ENCODE results near the gene TAX1BP1.
A peak's percentile ranks its signal among the peaks of the same experiment; 100 is the strongest.
"Not testable (repeated sequence)": the region's sequence is repeated elsewhere in the genome, so short reads cannot be mapped to it uniquely, and the experiment has no call there.

TAX1BP1 gene

GRCh38 chr7:27714831-27715444, 25.0 kb upstream of the TAX1BP1 start:
- no peaks in the 10 kb centered on the region for H3K9me3 Mint-ChIP-seq
- H3K27me3 Mint-ChIP-seq: peaks cover 15 to 28% of the 10 kb centered on the region in 2 donors

GRCh38 chr7:27723085-27723484, 16.9 kb upstream of the TAX1BP1 start:
- Mint-ChIP-seq H3K9me3 (no peaks in the 10 kb centered on the region), H3K4me3 (no peak overlapping the region), H3K4me1 (ENCODE audit: low read depth in 2 of 2) (peaks cover 2 to 5% of the 10 kb centered on the region in 2 donors), H3K36me3 (ENCODE audit: insufficient read depth) (no peaks in the 10 kb centered on the region), H3K27me3 (peaks cover 0 to 7% of the 10 kb centered on the region in 2 donors), H3K27ac (no peak overlapping the region)
- ATAC-seq (replicated peaks) (no peak), DNase-seq (no peak)

More at GRCh38 chr7:27714831-27715444, 25.0 kb upstream of the TAX1BP1 start:
- no peak overlapping the region for H3K4me3 Mint-ChIP-seq
- no peaks in the 10 kb centered on the region for H3K36me3 Mint-ChIP-seq (ENCODE audit: insufficient read depth)
- ATAC-seq (replicated peaks) (no peak), DNase-seq (no peak)
- no peak overlapping the region for H3K27ac Mint-ChIP-seq
- no peaks in the 10 kb centered on the region for H3K4me1 Mint-ChIP-seq (ENCODE audit: low read depth in 2 of 2)

DNA sequence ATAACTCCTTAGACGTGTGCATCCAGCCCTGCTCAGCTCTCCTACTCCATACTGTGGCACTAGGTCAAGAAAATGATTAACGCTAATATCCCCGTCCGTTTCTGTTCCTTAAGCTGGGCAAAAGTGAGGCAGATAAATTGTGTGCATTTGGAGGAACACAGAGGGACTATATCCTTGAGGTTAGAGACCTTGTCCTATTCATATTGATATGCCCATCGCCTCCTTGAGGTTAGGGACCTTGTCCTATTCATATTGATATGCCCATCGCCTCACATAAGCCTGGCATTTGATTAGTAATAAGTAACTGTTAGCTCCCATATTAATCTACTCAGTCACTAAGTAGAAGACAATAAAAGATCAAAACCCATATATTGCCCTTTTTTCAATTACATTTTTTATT, 12.9 kb upstream of the TAX1BP1 start:
- Mint-ChIP-seq H3K36me3 (ENCODE audit: insufficient read depth) (no peaks in the 10 kb centered on the region), H3K27ac (no peak overlapping the region), H3K4me3 (no peak overlapping the region), H3K4me1 (ENCODE audit: low read depth in 2 of 2) (peaks cover 2 to 5% of the 10 kb centered on the region in 2 donors), H3K27me3 (peaks cover 6 to 18% of the 10 kb centered on the region in 2 donors), H3K9me3 (no peaks in the 10 kb centered on the region)
- no peak for ATAC-seq (replicated peaks)
- no peak for DNase-seq

DNA sequence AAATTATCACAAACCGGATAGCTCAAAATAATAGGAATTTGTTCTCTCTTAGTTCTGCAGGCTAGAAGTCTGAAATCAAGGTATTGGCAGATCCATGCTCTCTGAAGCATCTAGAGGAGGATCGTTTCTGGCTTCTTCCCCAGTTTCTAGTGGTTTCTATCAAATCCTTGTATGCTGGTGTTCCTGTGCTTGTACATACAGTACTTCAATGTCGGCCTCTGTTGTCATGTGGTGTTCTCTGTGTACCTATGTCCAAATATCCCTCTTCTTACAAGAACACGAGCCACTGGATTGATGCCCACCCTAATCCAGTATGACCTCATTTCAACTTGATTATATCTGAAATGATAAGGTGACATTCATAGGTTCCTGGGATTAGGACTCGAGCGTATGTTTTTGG, 9.8 kb upstream of the TAX1BP1 start:
- no peaks in the 10 kb centered on the region for H3K36me3 Mint-ChIP-seq (ENCODE audit: insufficient read depth)
- no peak for DNase-seq
- peaks cover 11 to 18% of the 10 kb centered on the region in 2 donors for H3K27me3 Mint-ChIP-seq
- no peak overlapping the region for H3K4me3 Mint-ChIP-seq
- no peak for ATAC-seq (replicated peaks)
- H3K27ac Mint-ChIP-seq: no peak overlapping the region
- peaks cover 2 to 5% of the 10 kb centered on the region in 2 donors for H3K4me1 Mint-ChIP-seq (ENCODE audit: low read depth in 2 of 2)
- no peaks in the 10 kb centered on the region for H3K9me3 Mint-ChIP-seq

DNA sequence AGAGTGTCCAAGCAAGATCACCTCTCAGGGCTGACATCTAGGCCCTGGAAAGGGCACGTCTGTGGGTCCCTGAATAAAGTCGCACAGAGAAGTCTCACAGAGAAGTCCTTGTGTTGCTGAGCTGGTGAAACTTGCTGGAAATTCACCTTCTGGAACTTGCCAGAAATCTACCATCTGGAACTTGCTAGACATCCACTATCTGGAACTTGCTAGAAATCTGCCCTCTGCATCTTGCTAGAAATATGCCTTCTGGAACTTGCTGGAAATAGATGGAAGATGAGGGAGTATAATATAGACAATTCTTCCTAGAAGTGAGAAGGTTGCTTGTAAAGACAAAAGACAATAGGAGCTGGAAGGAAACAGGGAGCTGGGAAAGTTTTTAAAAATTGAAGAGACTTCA, 5.4 kb upstream of the TAX1BP1 start:
- peaks cover 10 to 11% of the 10 kb centered on the region in 2 donors for H3K27me3 Mint-ChIP-seq
- DNase-seq: no peak
- H3K27ac Mint-ChIP-seq: no peak overlapping the region
- H3K36me3 Mint-ChIP-seq (ENCODE audit: insufficient read depth): peaks cover 2% of the 10 kb centered on the region
- H3K9me3 Mint-ChIP-seq: no peaks in the 10 kb centered on the region
- H3K4me1 Mint-ChIP-seq (ENCODE audit: low read depth in 2 of 2): peaks cover 5 to 6% of the 10 kb centered on the region in 2 donors
- no peak overlapping the region for H3K4me3 Mint-ChIP-seq
- ATAC-seq (replicated peaks): no peak

GRCh38 chr7:27735165-27735564, 4.8 kb upstream of the TAX1BP1 start:
- no peak overlapping the region for H3K4me3 Mint-ChIP-seq
- no peak overlapping the region for H3K27ac Mint-ChIP-seq
- DNase-seq: no peak
- H3K27me3 Mint-ChIP-seq: peaks cover 10 to 11% of the 10 kb centered on the region in 2 donors
- H3K36me3 Mint-ChIP-seq (ENCODE audit: insufficient read depth): peaks cover 8% of the 10 kb centered on the region
- peaks cover 5 to 6% of the 10 kb centered on the region in 2 donors for H3K4me1 Mint-ChIP-seq (ENCODE audit: low read depth in 2 of 2)
- no peaks in the 10 kb centered on the region for H3K9me3 Mint-ChIP-seq
- no peak for ATAC-seq (replicated peaks)

- Mint-ChIP-seq H3K27ac (no peak overlapping the region), H3K9me3 (no peaks in the 10 kb centered on the region), H3K4me3 (no peak overlapping the region), H3K27me3 (peaks cover 5 to 9% of the 10 kb centered on the region in 2 donors), H3K36me3 (ENCODE audit: insufficient read depth) (peaks cover 15% of the 10 kb centered on the region), H3K4me1 (ENCODE audit: low read depth in 2 of 2) (peaks cover 8% of the 10 kb centered on the region in 2 donors)
- DNase-seq: no peak
- no peak for ATAC-seq (replicated peaks)
These were observed 4.1 kb upstream of the TAX1BP1 start for GRCh38 chr7:27735831-27736230.

- H3K4me3 Mint-ChIP-seq: no peak overlapping the region
- H3K27ac Mint-ChIP-seq: peak overlapping the region in 1 of 2 donors; percentile 20
- peaks cover 0 to 4% of the 10 kb centered on the region in 2 donors for H3K27me3 Mint-ChIP-seq
- DNase-seq: no peak
- ATAC-seq (replicated peaks): no peak
- peaks cover 15 to 17% of the 10 kb centered on the region in 2 donors for H3K4me1 Mint-ChIP-seq (ENCODE audit: low read depth in 2 of 2)
- no peaks in the 10 kb centered on the region for H3K9me3 Mint-ChIP-seq
- peaks cover 27% of the 10 kb centered on the region for H3K36me3 Mint-ChIP-seq (ENCODE audit: insufficient read depth)
These were observed 2.8 kb upstream of the TAX1BP1 start for GRCh38 chr7:27737178-27737577.

DNA sequence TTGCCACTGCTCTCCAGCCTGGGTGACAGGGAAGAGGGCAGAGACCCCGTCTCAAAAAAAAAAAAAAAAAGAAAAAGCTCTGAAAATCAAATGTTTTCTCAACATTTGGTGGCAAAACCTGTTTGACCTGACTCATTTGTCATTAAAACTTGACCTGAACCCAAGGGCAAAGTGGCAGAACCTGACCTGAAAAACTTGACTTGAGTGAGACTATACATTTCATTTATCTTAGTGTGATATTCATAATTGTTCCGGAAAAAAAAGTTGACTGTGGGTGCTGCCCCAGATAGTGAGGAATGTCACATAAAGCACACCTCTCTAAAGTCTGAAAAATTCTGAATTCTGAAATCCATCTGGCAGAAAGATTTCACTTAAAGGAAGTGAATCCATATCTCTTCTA, 2.3 kb upstream of the TAX1BP1 start:
- H3K27me3 Mint-ChIP-seq: no peaks in the 10 kb centered on the region
- H3K4me1 Mint-ChIP-seq (ENCODE audit: low read depth in 2 of 2): peaks cover 18 to 22% of the 10 kb centered on the region in 2 donors
- H3K36me3 Mint-ChIP-seq (ENCODE audit: insufficient read depth): peaks cover 28% of the 10 kb centered on the region
- ATAC-seq (replicated peaks) (no peak), DNase-seq (no peak)
- no peak overlapping the region for H3K27ac Mint-ChIP-seq
- no peak overlapping the region for H3K4me3 Mint-ChIP-seq
- H3K9me3 Mint-ChIP-seq: no peaks in the 10 kb centered on the region

DNA sequence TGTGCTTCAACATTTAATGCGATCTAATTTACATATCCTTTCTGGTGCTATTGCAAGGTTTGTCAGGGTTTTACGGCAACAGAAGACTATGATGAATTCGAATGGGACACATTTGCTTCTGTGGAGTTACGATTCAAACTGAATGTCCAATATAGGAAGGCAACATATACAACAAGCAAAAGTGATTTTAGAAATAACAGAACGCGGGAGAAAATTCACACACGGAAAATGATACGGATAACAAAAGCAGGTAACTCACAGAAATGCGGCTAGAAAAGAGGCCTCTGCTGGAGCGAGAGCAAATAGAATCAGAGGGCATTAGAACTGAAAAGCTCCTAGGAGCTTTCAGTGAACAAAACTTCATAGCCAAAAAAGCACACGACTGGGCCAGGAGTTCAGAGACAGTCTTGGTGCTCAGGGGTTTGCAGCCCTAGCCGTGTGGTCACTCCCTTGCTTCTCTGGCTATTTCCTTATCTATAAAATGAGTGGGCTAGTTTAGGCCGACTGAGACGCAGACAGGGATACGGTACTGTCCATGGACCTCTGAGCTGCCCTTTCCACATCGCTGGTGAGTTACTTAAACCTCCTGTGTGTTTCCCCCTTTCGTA, 557 bp upstream of the TAX1BP1 start:
- DNase-seq: no peak
- peaks cover 20 to 30% of the 10 kb centered on the region in 2 donors for H3K4me1 Mint-ChIP-seq (ENCODE audit: low read depth in 2 of 2)
- H3K27ac Mint-ChIP-seq: peak overlapping the region; percentile 94 to 100
- peaks cover 28% of the 10 kb centered on the region for H3K36me3 Mint-ChIP-seq (ENCODE audit: insufficient read depth)
- no peaks in the 10 kb centered on the region for H3K27me3 Mint-ChIP-seq
- H3K4me3 Mint-ChIP-seq: peak overlapping the region; percentile 87 to 98
- peak; percentile 9 for ATAC-seq (replicated peaks)
- no peaks in the 10 kb centered on the region for H3K9me3 Mint-ChIP-seq

- peak; percentile 71 for ATAC-seq (replicated peaks)
- Mint-ChIP-seq H3K4me3 (peak overlapping the region; percentile 87 to 98), H3K4me1 (ENCODE audit: low read depth in 2 of 2) (peaks cover 23 to 34% of the 10 kb centered on the region in 2 donors), H3K27me3 (no peaks in the 10 kb centered on the region), H3K27ac (peak overlapping the region; percentile 94 to 100), H3K36me3 (ENCODE audit: insufficient read depth) (peaks cover 38% of the 10 kb centered on the region), H3K9me3 (no peaks in the 10 kb centered on the region)
- peak; percentile 84 to 86 (median 85) for DNase-seq
These were observed 606 bp downstream of the TAX1BP1 start for GRCh38 chr7:27740449-27741086.

DNA sequence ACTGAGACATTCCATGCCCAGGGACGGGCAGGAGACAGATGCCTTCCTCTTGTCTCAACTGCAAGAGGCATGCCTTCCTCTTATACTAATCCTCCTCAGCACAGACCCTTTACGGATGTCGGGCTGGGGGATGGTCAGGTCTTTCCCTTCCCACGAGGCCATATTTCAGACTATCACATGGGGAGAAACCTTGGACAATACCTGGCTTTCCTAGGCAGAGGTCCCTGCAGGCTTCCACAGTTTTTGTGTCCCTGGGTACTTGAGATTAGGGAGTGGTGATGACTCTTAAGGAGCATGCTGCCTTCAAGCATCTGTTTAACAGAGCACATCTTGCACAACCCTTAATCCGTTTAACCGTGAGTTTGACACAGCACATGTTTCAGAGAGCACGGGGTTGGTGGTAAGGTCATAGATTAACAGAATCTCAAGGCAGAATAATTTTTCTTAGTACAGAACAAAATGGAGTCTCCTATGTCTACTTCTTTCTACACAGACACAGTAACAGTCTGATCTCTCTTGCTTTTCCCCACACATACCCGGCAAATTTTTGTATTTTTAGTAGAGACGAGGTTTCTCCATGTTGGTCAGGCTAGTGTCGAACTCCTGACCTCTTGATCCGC, 2.2 kb downstream of the TAX1BP1 start:
- H3K27ac Mint-ChIP-seq; H3K27me3 Mint-ChIP-seq; ATAC-seq (replicated peaks); H3K9me3 Mint-ChIP-seq; DNase-seq: not testable (repeated sequence)
- Mint-ChIP-seq H3K4me1 (ENCODE audit: low read depth in 2 of 2) (peaks cover 23 to 45% of the 10 kb centered on the region in 2 donors), H3K36me3 (ENCODE audit: insufficient read depth) (peaks cover 38% of the 10 kb centered on the region), H3K4me3 (peak overlapping the region; percentile 87 to 98)

- H3K27me3 Mint-ChIP-seq: no peaks in the 10 kb centered on the region
- peak overlapping the region in 1 of 2 donors; percentile 5 for H3K4me3 Mint-ChIP-seq
- no peak for DNase-seq
- H3K36me3 Mint-ChIP-seq (ENCODE audit: insufficient read depth): peaks cover 49% of the 10 kb centered on the region
- H3K4me1 Mint-ChIP-seq (ENCODE audit: low read depth in 2 of 2): peaks cover 26 to 52% of the 10 kb centered on the region in 2 donors
- no peak for ATAC-seq (replicated peaks)
- H3K27ac Mint-ChIP-seq: no peak overlapping the region
- no peaks in the 10 kb centered on the region for H3K9me3 Mint-ChIP-seq
These were observed 5.2 kb downstream of the TAX1BP1 start for GRCh38 chr7:27745064-27745583.

Data from effector memory CD8-positive, alpha-beta T cell (primary cell).